Measurements from ENCODE around the gene LRBA.

GRCh38 chr4:150580306-150580705, 434.8 kb downstream of the LRBA start:
- TF ChIP-seq CTCF (IDR thresholded peaks at IDR 0.05) (no peak), POLR2A (IDR thresholded peaks at IDR 0.05) (no peak)

All from body of pancreas (tissue), 4 donors.